Measurements from ENCODE around the gene ZNF384. TPM values are rescaled to one million over a fixed set of nuclear protein-coding genes. Genes with fewer than 3 reads are reported as not detected.

ZNF384 gene
- total RNA-seq, 1 experiment from 2014 or later: 88.0 TPM

DNA sequence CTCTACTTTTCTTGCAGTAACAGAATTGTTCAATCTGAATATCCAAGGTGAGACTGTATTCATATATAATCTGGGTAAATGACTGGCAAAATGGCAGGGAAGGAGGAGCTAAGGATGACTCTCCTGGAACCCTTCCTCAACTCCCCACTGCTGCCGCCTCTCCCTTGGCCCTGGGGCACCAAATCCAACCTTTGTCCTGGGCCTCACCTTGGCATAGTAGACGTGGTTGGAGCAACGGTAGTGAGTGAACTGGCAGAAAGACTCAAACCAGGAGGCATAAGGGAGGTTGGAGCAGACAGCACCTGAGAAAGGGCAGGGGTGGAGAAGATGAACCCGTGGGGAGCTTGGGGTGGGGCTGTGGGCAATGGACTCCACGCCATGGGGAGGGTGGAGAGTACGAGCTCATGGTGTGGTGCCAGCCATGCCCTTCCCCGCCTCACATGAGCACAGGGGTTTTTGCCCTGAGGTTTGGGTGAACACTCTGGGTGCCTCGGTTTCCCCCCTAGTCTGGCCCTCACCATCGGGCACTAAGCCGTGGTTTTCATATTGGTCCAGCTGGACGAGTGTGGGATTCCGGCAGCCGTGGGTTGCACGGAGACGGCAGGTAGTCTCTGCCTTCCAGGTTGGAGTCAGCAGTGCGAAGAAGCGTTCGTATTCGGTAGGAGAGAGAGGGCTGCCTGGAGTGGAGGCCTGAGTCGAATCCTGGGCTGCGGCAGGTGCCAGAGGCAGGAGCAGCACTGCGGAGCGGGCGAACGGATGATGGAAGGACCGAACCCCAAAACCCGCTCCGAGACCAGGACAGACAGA, 42.7 kb downstream of the ZNF384 start:
- H3K27ac ChIP-seq (ENCODE audit: insufficient read length, low read depth, low read length): no peak overlapping the region

More for the DNA sequence above, 42.7 kb downstream of the ZNF384 start:
- no peak overlapping the region for H3K14ac ChIP-seq (ENCODE audit: insufficient read depth, low read length)
- no peak overlapping the region for H3K18ac ChIP-seq (ENCODE audit: insufficient read length, low read depth, low read length)
- H3K4me2 ChIP-seq (ENCODE audit: insufficient read depth, insufficient read length, low read length): peak overlapping the region; percentile 62
- H3K56ac ChIP-seq (ENCODE audit: insufficient read length, low read depth, low read length): no peak overlapping the region
- H3T11ph ChIP-seq (ENCODE audit: low read length): no peak overlapping the region
- WGBS (ENCODE audit: extremely low coverage, insufficient read length, low lambda C conversion rate): no CpG with 5 or more reads among the region's 28 CpGs
- H3K27ac Mint-ChIP-seq: no peak overlapping the region; a peak in 2 of 7 replicates
- H3K4me1 ChIP-seq (ENCODE audit: insufficient read depth, low read length): no peaks in the 10 kb centered on the region; the same call in 1 of the 2 replicates
- H2AK5ac ChIP-seq (ENCODE audit: insufficient read length, low read length): no peak overlapping the region
- peaks cover 38% of the 10 kb centered on the region for H3K27me3 Mint-ChIP-seq (ENCODE audit: low read depth)
- no peak overlapping the region for H4K91ac ChIP-seq (ENCODE audit: insufficient read length, low read depth, low read length)
- H3K23me2 ChIP-seq (ENCODE audit: insufficient read length, low read depth, low read length, poor library complexity, severe bottlenecking): peaks cover 4% of the 10 kb centered on the region
- no peak overlapping the region for H3K23ac ChIP-seq (ENCODE audit: insufficient read length, low read depth, low read length)
- H3K27me3 ChIP-seq (ENCODE audit: insufficient read depth, low read length): no peaks in the 10 kb centered on the region; the same call in 1 of the 2 replicates
- peaks cover 8 to 21% (median 16%) of the 10 kb centered on the region in 3 experiments for H3K36me3 Mint-ChIP-seq (ENCODE audit: insufficient read depth in 1 of 3, low read depth in 3 of 3)
- no peak overlapping the region for H2AFZ ChIP-seq (ENCODE audit: low read length)
- H3K4me3 Mint-ChIP-seq: peak overlapping the region; percentile 78 to 89
- TF ChIP-seq CTCF (conservative IDR thresholded peaks at IDR 0.05): no peak
- H3K4ac ChIP-seq (ENCODE audit: low read depth, low read length): no peak overlapping the region
- no peak overlapping the region for H2BK5ac ChIP-seq (ENCODE audit: insufficient read length, low read length)
- H3K4me1 Mint-ChIP-seq: peaks cover 14 to 21% of the 10 kb centered on the region in 2 experiments
- no peaks in the 10 kb centered on the region for H3K79me1 ChIP-seq (ENCODE audit: insufficient read depth, low read depth, low read length, poor library complexity, severe bottlenecking)
- no peak overlapping the region for H2BK20ac ChIP-seq (ENCODE audit: low read depth, low read length, poor library complexity, severe bottlenecking)
- no peak overlapping the region for H2BK120ac ChIP-seq (ENCODE audit: low read depth, low read length, poor library complexity, severe bottlenecking)
- no peaks in the 10 kb centered on the region for H3K9me3 ChIP-seq (ENCODE audit: control insufficient read depth, low read depth, low read length)
- no peaks in the 10 kb centered on the region for H3K9me3 Mint-ChIP-seq
- H2BK15ac ChIP-seq (ENCODE audit: low read depth, low read length): no peak overlapping the region
- no peaks in the 10 kb centered on the region for H3K79me2 ChIP-seq (ENCODE audit: insufficient read depth, low read length)
- H4K5ac ChIP-seq (ENCODE audit: insufficient read length, low read depth, low read length): no peak overlapping the region
- no peaks in the 10 kb centered on the region for H4K20me1 ChIP-seq (ENCODE audit: control insufficient read depth, insufficient read depth, insufficient read length)
- no peak overlapping the region for H3K9ac ChIP-seq (ENCODE audit: extremely low read depth, insufficient read length, low read length)
- DNase-seq: no peak
- H2BK12ac ChIP-seq (ENCODE audit: insufficient read length, low read depth, low read length): no peak overlapping the region
- no peak overlapping the region for H4K8ac ChIP-seq (replicated peaks; ENCODE audit: insufficient read length, low read depth, low read length)

Measured in H9 (cell line).